Measurements from ENCODE around the gene PAPOLA.

GRCh38 chr14:96452684-96453083, 49.5 kb upstream of the PAPOLA start:
- TF ChIP-seq CTCF (IDR thresholded peaks at IDR 0.05) (no peak), EP300 (IDR thresholded peaks at IDR 0.05) (no peak), POLR2AphosphoS5 (IDR thresholded peaks at IDR 0.05) (no peak), POLR2A (IDR thresholded peaks at IDR 0.05; ENCODE audit: low read depth) (no peak)

All from esophagus muscularis mucosa (tissue), 4 donors.